GM23248 (cell line): Measurements from ENCODE around the gene NOXA1.

Experiments used
- EZH2 ChIP-seq: fragments of 200-600 bp; sonication (generic); IDR thresholded peaks from 2 replicates; pipeline ENCODE4 v1.6.1; 2018; ENCODE audit warnings: antibody characterized with exemption, mild to moderate bottlenecking; ENCODE audit not compliant: insufficient read depth, poor library complexity, severe bottlenecking
- EZH2phosphoT487 ChIP-seq: fragments of 200-600 bp; sonication (generic); IDR thresholded peaks from 2 replicates; pipeline ENCODE4 v1.6.1; 2018; ENCODE audit warnings: antibody characterized with exemption, moderate library complexity, mild to moderate bottlenecking, low read depth; ENCODE audit not compliant: insufficient read depth

- TF ChIP-seq EZH2 (no peak), EZH2phosphoT487 (no peak)
Measured at GRCh38 chr9:137406085-137406760, 17.0 kb upstream of the NOXA1 start.
